GM18508 (cell line): ENCODE measurements around the gene SKI.

Source experiments
- ATAC-seq: cut with Tn5 transposase; IDR thresholded peaks from one replicate; pipeline ENCODE4 v1.9.1; 2021; ENCODE audit warnings: moderate number of reproducible peaks; ENCODE audit not compliant: insufficient read depth, unreplicated experiment

SKI gene

GRCh38 chr1:2345297-2346075, 117.4 kb downstream of the SKI start:
- ATAC-seq: no peak

GRCh38 chr1:2346691-2347408, 118.7 kb downstream of the SKI start:
- no peak for ATAC-seq

GRCh38 chr1:2347409-2347785, 119.3 kb downstream of the SKI start:
- no peak for ATAC-seq

GRCh38 chr1:2347896-2348295, 119.8 kb downstream of the SKI start:
- ATAC-seq: no peak

- ATAC-seq: no peak
Observed at GRCh38 chr1:2348346-2349325, 120.5 kb downstream of the SKI start.

GRCh38 chr1:2349806-2350205, 121.7 kb downstream of the SKI start:
- no peak for ATAC-seq

GRCh38 chr1:2350501-2350900, 122.4 kb downstream of the SKI start:
- ATAC-seq: no peak

GRCh38 chr1:2350911-2351655, 123.0 kb downstream of the SKI start:
- no peak for ATAC-seq

GRCh38 chr1:2351723-2352122, 123.6 kb downstream of the SKI start:
- no peak for ATAC-seq

GRCh38 chr1:2352341-2352896, 124.3 kb downstream of the SKI start:
- ATAC-seq: no peak

GRCh38 chr1:2352897-2353550, 124.9 kb downstream of the SKI start:
- ATAC-seq: no peak

GRCh38 chr1:2353551-2354438, 125.7 kb downstream of the SKI start:
- no peak for ATAC-seq

- no peak for ATAC-seq
Observed at GRCh38 chr1:2354511-2355372, 126.6 kb downstream of the SKI start.

- ATAC-seq: no peak
Observed at GRCh38 chr1:2355373-2356261, 127.5 kb downstream of the SKI start.

GRCh38 chr1:2356401-2356800, 128.3 kb downstream of the SKI start:
- ATAC-seq: no peak
